ENCODE data around the gene EFHB.
"Not testable (repeated sequence)": the region's sequence is repeated elsewhere in the genome, so short reads cannot be mapped to it uniquely, and the experiment has no call there.

The EFHB gene

GRCh38 chr3:19885468-19885867, 48.5 kb downstream of the EFHB start:
- DNase-seq (ENCODE audit: low read depth), result peak; percentile 50
- H3K4me3 ChIP-seq (ENCODE audit: low read depth, low read length), result no peak overlapping the region
- no peak for TF ChIP-seq MAX (IDR thresholded peaks at IDR 0.05; ENCODE audit: low read depth, low read length)
- TF ChIP-seq POLR2A (IDR thresholded peaks at IDR 0.05; ENCODE audit: extremely low read depth, insufficient read length), result no peak
- TF ChIP-seq CTCF (IDR thresholded peaks at IDR 0.05; ENCODE audit: low read depth, low read length), result peak; percentile 36
- TF ChIP-seq MYC (IDR thresholded peaks at IDR 0.05; ENCODE audit: low read depth, low read length), result no peak

GRCh38 chr3:19881852-19882251, 52.2 kb downstream of the EFHB start:
- TF ChIP-seq MYC (IDR thresholded peaks at IDR 0.05; ENCODE audit: low read depth, low read length) (no peak), CTCF (IDR thresholded peaks at IDR 0.05; ENCODE audit: low read depth, low read length) (no peak), MAX (IDR thresholded peaks at IDR 0.05; ENCODE audit: low read depth, low read length) (no peak), POLR2A (IDR thresholded peaks at IDR 0.05; ENCODE audit: extremely low read depth, insufficient read length) (no peak)
- DNase-seq (ENCODE audit: low read depth), result no peak
- no peak overlapping the region for H3K4me3 ChIP-seq (ENCODE audit: low read depth, low read length)

GRCh38 chr3:19881036-19881435, 53.0 kb downstream of the EFHB start:
- no peak for DNase-seq (ENCODE audit: low read depth)
- H3K4me3 ChIP-seq (ENCODE audit: low read depth, low read length), result no peak overlapping the region
- TF ChIP-seq CTCF (IDR thresholded peaks at IDR 0.05; ENCODE audit: low read depth, low read length) (no peak), MYC (IDR thresholded peaks at IDR 0.05; ENCODE audit: low read depth, low read length) (no peak), POLR2A (IDR thresholded peaks at IDR 0.05; ENCODE audit: extremely low read depth, insufficient read length) (no peak), MAX (IDR thresholded peaks at IDR 0.05; ENCODE audit: low read depth, low read length) (no peak)

- no peak overlapping the region for H3K4me3 ChIP-seq (ENCODE audit: low read depth, low read length)
- TF ChIP-seq CTCF (IDR thresholded peaks at IDR 0.05; ENCODE audit: low read depth, low read length) (no peak), MAX (IDR thresholded peaks at IDR 0.05; ENCODE audit: low read depth, low read length) (no peak), MYC (IDR thresholded peaks at IDR 0.05; ENCODE audit: low read depth, low read length) (no peak), POLR2A (IDR thresholded peaks at IDR 0.05; ENCODE audit: extremely low read depth, insufficient read length) (no peak)
- DNase-seq (ENCODE audit: low read depth), result peak; percentile 8
Measured at GRCh38 chr3:19877656-19878055, 56.4 kb downstream of the EFHB start.

- peak; percentile 65 for TF ChIP-seq CTCF (IDR thresholded peaks at IDR 0.05; ENCODE audit: low read depth, low read length)
- no peak for TF ChIP-seq POLR2A (IDR thresholded peaks at IDR 0.05; ENCODE audit: extremely low read depth, insufficient read length)
- TF ChIP-seq MAX (IDR thresholded peaks at IDR 0.05; ENCODE audit: low read depth, low read length), result peak; percentile 34; the same call in 1 of the 2 replicates
- TF ChIP-seq MYC (IDR thresholded peaks at IDR 0.05; ENCODE audit: low read depth, low read length), result no peak
- no peak overlapping the region for H3K4me3 ChIP-seq (ENCODE audit: low read depth, low read length)
- DNase-seq (ENCODE audit: low read depth), result peak; percentile 64
Measured at GRCh38 chr3:19866751-19867347, 67.2 kb downstream of the EFHB start.

- not testable (repeated sequence) for DNase-seq (ENCODE audit: low read depth); H3K4me3 ChIP-seq (ENCODE audit: low read depth, low read length)
Measured at GRCh38 chr3:19855318-19855717, 78.7 kb downstream of the EFHB start.

GRCh38 chr3:19846609-19847008, 87.4 kb downstream of the EFHB start:
- not testable (repeated sequence) for H3K4me3 ChIP-seq (ENCODE audit: low read depth, low read length); DNase-seq (ENCODE audit: low read depth)

All from NB4 (cell line).